ENCODE data around the gene FNIP1. TPM values are rescaled to one million over a fixed set of nuclear protein-coding genes. Genes with fewer than 3 reads are reported as not detected.

FNIP1 gene
- total and polyA plus RNA-seq, 2 experiments from 2014 or later = 10.3 to 25.8 TPM

GRCh38 chr5:131671994-131672655 lies 124.7 kb downstream of the FNIP1 start:
- Histone ChIP-seq H3K9me2 (ENCODE audit: insufficient read depth) (no peaks in the 10 kb centered on the region), H3K9ac (peak overlapping the region; percentile 59), H3K27me3 (replicated peaks; ENCODE audit: insufficient read depth) (no peaks in the 10 kb centered on the region), H3K4me2 (ENCODE audit: unreplicated experiment) (peak overlapping the region; percentile 77), H3K4me3 (peak overlapping the region; percentile 54), H3K36me3 (ENCODE audit: low read depth) (peaks cover 42% of the 10 kb centered on the region), H3K9me3 (ENCODE audit: low read depth) (no peaks in the 10 kb centered on the region), H3K4me1 (ENCODE audit: insufficient read depth) (peaks cover 27% of the 10 kb centered on the region), H3K27ac (peak overlapping the region; percentile 87), H2AFZ (peak overlapping the region; percentile 12; the same call in 1 of the 2 replicates), H3F3A (ENCODE audit: insufficient read depth) (peaks cover 38% of the 10 kb centered on the region), H4K20me1 (ENCODE audit: insufficient read depth) (no peaks in the 10 kb centered on the region), H3K79me2 (ENCODE audit: insufficient read depth) (peaks cover 27% of the 10 kb centered on the region)
- 3 to 8% methylated on average over 2 of the region's 2 CpGs for WGBS, 2 experiments (ENCODE audit: low coverage in 1 of 2, low lambda C conversion rate in 2 of 2, missing lambda C conversion rate in 2 of 2)
- in situ Hi-C loops (cut with MboI) = no loop called here
- TF ChIP-seq EZH2phosphoT487 (IDR thresholded peaks at IDR 0.05; ENCODE audit: insufficient read depth, low read depth) (0 out of 2 replicates have a peak, but pooled peaks have one; percentile 53), EZH2 (IDR thresholded peaks at IDR 0.05; ENCODE audit: insufficient read depth, poor library complexity, severe bottlenecking) (no peak)
- DNase-seq = peak; percentile 87

GRCh38 chr5:131671409-131671808 lies 125.4 kb downstream of the FNIP1 start:
- Histone ChIP-seq H3K9me2 (ENCODE audit: insufficient read depth) (no peaks in the 10 kb centered on the region), H3K36me3 (ENCODE audit: low read depth) (peaks cover 38% of the 10 kb centered on the region), H3K9me3 (ENCODE audit: low read depth) (no peaks in the 10 kb centered on the region), H3K4me1 (ENCODE audit: insufficient read depth) (peaks cover 27% of the 10 kb centered on the region), H3K9ac (peak overlapping the region; percentile 59; the same call in 1 of the 2 replicates), H3K4me2 (ENCODE audit: unreplicated experiment) (peak overlapping the region; percentile 77), H3F3A (ENCODE audit: insufficient read depth) (peaks cover 38% of the 10 kb centered on the region), H3K27me3 (replicated peaks; ENCODE audit: insufficient read depth) (no peaks in the 10 kb centered on the region), H4K20me1 (ENCODE audit: insufficient read depth) (no peaks in the 10 kb centered on the region), H2AFZ (no peak overlapping the region), H3K79me2 (ENCODE audit: insufficient read depth) (peaks cover 34% of the 10 kb centered on the region), H3K4me3 (peak overlapping the region; percentile 54), H3K27ac (peak overlapping the region; percentile 87)
- TF ChIP-seq EZH2 (IDR thresholded peaks at IDR 0.05; ENCODE audit: insufficient read depth, poor library complexity, severe bottlenecking) (no peak), EZH2phosphoT487 (IDR thresholded peaks at IDR 0.05; ENCODE audit: insufficient read depth, low read depth) (no peak)
- in situ Hi-C loops (cut with MboI) = no loop called here
- peak; percentile 27 for DNase-seq

GRCh38 chr5:131664929-131665328 lies 131.9 kb downstream of the FNIP1 start:
- no peak overlapping the region for H3K9ac ChIP-seq
- no peak overlapping the region for H3K4me3 ChIP-seq
- no peaks in the 10 kb centered on the region for H3K9me3 ChIP-seq (ENCODE audit: low read depth)
- 93 to 97% methylated on average over 1 of the region's 1 CpG for WGBS, 2 experiments (ENCODE audit: low coverage in 1 of 2, low lambda C conversion rate in 2 of 2, missing lambda C conversion rate in 2 of 2)
- no peak overlapping the region for H2AFZ ChIP-seq
- no peaks in the 10 kb centered on the region for H3K4me1 ChIP-seq (ENCODE audit: insufficient read depth)
- no peaks in the 10 kb centered on the region for H4K20me1 ChIP-seq (ENCODE audit: insufficient read depth)
- no peak overlapping the region for H3K4me2 ChIP-seq (ENCODE audit: unreplicated experiment)
- H3F3A ChIP-seq (ENCODE audit: insufficient read depth) = peaks cover 5% of the 10 kb centered on the region; the same call in 1 of the 2 replicates
- in situ Hi-C loops (cut with MboI) = no loop called here
- peaks cover 61% of the 10 kb centered on the region for H3K36me3 ChIP-seq (ENCODE audit: low read depth)
- no peaks in the 10 kb centered on the region for H3K27me3 ChIP-seq (replicated peaks; ENCODE audit: insufficient read depth)
- no peak overlapping the region for H3K27ac ChIP-seq
- DNase-seq = no peak
- no peak for TF ChIP-seq EZH2phosphoT487 (IDR thresholded peaks at IDR 0.05; ENCODE audit: insufficient read depth, low read depth)
- no peak for TF ChIP-seq EZH2 (IDR thresholded peaks at IDR 0.05; ENCODE audit: insufficient read depth, poor library complexity, severe bottlenecking)
- peaks cover 48% of the 10 kb centered on the region for H3K79me2 ChIP-seq (ENCODE audit: insufficient read depth)
- H3K9me2 ChIP-seq (ENCODE audit: insufficient read depth) = no peaks in the 10 kb centered on the region

GRCh38 chr5:131661933-131662332 lies 134.9 kb downstream of the FNIP1 start:
- TF ChIP-seq EZH2phosphoT487 (IDR thresholded peaks at IDR 0.05; ENCODE audit: insufficient read depth, low read depth) = no peak
- no peak for TF ChIP-seq EZH2 (IDR thresholded peaks at IDR 0.05; ENCODE audit: insufficient read depth, poor library complexity, severe bottlenecking)
- DNase-seq = no peak
- peaks cover 15% of the 10 kb centered on the region for H3F3A ChIP-seq (ENCODE audit: insufficient read depth)
- H3K79me2 ChIP-seq (ENCODE audit: insufficient read depth) = peaks cover 26% of the 10 kb centered on the region
- WGBS, 2 experiments (ENCODE audit: low coverage in 1 of 2, low lambda C conversion rate in 2 of 2, missing lambda C conversion rate in 2 of 2) = 87 to 97% methylated on average over 1 of the region's 1 CpG
- no peaks in the 10 kb centered on the region for H4K20me1 ChIP-seq (ENCODE audit: insufficient read depth)
- no peak overlapping the region for H2AFZ ChIP-seq
- no peak overlapping the region for H3K4me2 ChIP-seq (ENCODE audit: unreplicated experiment)
- H3K9me3 ChIP-seq (ENCODE audit: low read depth) = no peaks in the 10 kb centered on the region
- H3K4me3 ChIP-seq = no peak overlapping the region
- H3K4me1 ChIP-seq (ENCODE audit: insufficient read depth) = peaks cover 8% of the 10 kb centered on the region
- in situ Hi-C loops (cut with MboI) = no loop called here
- H3K9ac ChIP-seq = no peak overlapping the region
- H3K27me3 ChIP-seq (replicated peaks; ENCODE audit: insufficient read depth) = no peaks in the 10 kb centered on the region
- no peak overlapping the region for H3K27ac ChIP-seq
- H3K9me2 ChIP-seq (ENCODE audit: insufficient read depth) = no peaks in the 10 kb centered on the region
- H3K36me3 ChIP-seq (ENCODE audit: low read depth) = peaks cover 47% of the 10 kb centered on the region

Measured in GM23248 (cell line).